ENCODE measurements around the gene ERFL.

GRCh38 chr19:41897181-41897580 is 31.1 kb downstream of the ERFL start:
- no peak for TF ChIP-seq POLR2A (IDR thresholded peaks at IDR 0.05; ENCODE audit: low read depth, low read length)
- TF ChIP-seq CTCF (conservative IDR thresholded peaks at IDR 0.05; ENCODE audit: low read depth, low read length): no peak
- no peak for TF ChIP-seq BHLHE40 (IDR thresholded peaks at IDR 0.05; ENCODE audit: low read depth, low read length)
- TF ChIP-seq SMC3 (IDR thresholded peaks at IDR 0.05; ENCODE audit: low read depth, low read length): no peak
- TF ChIP-seq ELK1 (IDR thresholded peaks at IDR 0.05; ENCODE audit: borderline replicate concordance, low read depth, low read length): no peak
- no peak for TF ChIP-seq FOS (IDR thresholded peaks at IDR 0.05; ENCODE audit: low read depth, low read length)
- no peak for TF ChIP-seq MXI1 (IDR thresholded peaks at IDR 0.05; ENCODE audit: borderline replicate concordance, low read depth, low read length)
- no peak for TF ChIP-seq RFX5 (IDR thresholded peaks at IDR 0.05; ENCODE audit: low read depth, low read length)
- no peak for TF ChIP-seq CHD1 (IDR thresholded peaks at IDR 0.05; ENCODE audit: low read depth, low read length)
- no peak for TF ChIP-seq NFE2L2 (IDR thresholded peaks at IDR 0.05; ENCODE audit: low read depth, low read length)
- TF ChIP-seq MAFK (IDR thresholded peaks at IDR 0.05; ENCODE audit: low read depth, low read length): no peak
- TF ChIP-seq RAD21 (IDR thresholded peaks at IDR 0.05; ENCODE audit: low read length): no peak
- TF ChIP-seq USF2 (IDR thresholded peaks at IDR 0.05; ENCODE audit: low read depth, low read length): no peak
- TF ChIP-seq CEBPB (IDR thresholded peaks at IDR 0.05; ENCODE audit: low read depth, low read length): no peak

All from IMR-90 (cell line).